SIG-M5 treated with dmso at 0.1 percent for 504 hours (cell line): ENCODE data around the gene HECTD4.
A peak's percentile ranks its signal among the peaks of the same experiment; 100 is the strongest.

Experiments used
- DNase-seq: peaks from one replicate; lab custom pipeline; 2025; ENCODE audit not compliant: unreplicated experiment; lab: John Stamatoyannopoulos, UW

The HECTD4 gene

DNA sequence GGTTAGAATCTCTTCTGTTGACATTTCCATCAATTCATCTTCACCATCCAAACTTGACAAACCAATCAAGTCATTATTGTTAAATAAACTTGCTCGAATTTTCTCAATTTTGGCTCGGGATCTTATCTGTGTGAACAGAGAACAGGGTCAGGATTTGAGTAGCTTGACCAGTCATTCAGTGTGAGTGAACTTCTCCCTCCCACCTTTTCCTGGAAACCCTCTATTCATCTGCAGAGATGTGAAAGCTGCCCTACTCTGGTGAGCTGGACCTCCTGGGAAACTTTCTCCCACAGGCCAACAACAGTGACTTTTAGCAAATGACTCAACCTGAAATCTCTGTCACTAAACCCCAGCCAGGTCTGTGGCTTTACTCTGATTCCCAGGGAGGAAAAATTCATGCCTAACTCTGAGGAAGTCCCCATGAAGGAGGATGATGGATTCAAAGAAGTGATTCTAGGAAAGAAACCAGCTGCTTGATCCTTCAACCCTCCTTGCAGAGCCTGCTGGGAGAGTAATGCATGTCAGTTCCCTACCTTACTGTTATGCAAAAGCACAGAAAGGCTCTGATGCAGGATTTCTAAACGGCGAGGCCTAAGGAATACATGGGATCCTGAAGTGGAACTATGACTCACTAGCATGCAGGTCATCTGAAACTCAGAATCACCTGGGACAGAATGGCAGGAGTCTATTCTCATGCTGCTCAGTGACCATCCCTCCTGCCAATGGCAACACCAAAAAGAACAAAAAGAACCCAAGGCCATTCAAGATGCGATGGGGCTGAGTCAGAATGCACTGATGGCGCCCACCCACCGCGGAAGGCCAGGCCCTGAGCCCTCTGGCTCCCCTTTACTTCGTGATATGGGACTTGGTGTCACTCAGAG is 198.8 kb downstream of the HECTD4 start:
- DNase-seq = no peak

GRCh38 chr12:112182499-112182898 is 199.7 kb downstream of the HECTD4 start:
- DNase-seq = no peak

GRCh38 chr12:112180422-112180821 is 201.8 kb downstream of the HECTD4 start:
- DNase-seq = no peak

- no peak for DNase-seq
Measured at GRCh38 chr12:112179916-112180315, 202.3 kb downstream of the HECTD4 start.

DNA sequence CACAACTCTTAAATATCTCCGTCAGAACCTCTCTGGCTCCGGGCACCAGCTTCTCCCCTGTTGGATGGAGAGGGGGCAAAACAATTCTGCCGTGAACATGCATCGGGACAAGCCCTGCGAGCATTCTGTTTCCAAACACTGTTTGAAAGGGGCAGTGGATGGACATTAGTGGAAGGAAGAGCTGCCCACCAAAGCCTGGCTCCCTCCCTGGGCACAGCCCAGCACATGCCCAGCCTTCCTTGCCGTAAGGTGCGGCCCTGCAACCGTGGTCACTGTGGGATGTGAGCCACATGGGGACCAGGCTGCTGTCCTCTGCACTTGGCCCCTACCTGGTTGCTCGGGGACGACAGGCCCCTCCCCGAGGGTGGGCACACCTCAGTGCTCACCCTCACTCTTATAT is 202.9 kb downstream of the HECTD4 start:
- no peak for DNase-seq

GRCh38 chr12:112178796-112179195 is 203.4 kb downstream of the HECTD4 start:
- DNase-seq = no peak

- DNase-seq = no peak
Measured at GRCh38 chr12:112176321-112177010, 205.8 kb downstream of the HECTD4 start.

DNA sequence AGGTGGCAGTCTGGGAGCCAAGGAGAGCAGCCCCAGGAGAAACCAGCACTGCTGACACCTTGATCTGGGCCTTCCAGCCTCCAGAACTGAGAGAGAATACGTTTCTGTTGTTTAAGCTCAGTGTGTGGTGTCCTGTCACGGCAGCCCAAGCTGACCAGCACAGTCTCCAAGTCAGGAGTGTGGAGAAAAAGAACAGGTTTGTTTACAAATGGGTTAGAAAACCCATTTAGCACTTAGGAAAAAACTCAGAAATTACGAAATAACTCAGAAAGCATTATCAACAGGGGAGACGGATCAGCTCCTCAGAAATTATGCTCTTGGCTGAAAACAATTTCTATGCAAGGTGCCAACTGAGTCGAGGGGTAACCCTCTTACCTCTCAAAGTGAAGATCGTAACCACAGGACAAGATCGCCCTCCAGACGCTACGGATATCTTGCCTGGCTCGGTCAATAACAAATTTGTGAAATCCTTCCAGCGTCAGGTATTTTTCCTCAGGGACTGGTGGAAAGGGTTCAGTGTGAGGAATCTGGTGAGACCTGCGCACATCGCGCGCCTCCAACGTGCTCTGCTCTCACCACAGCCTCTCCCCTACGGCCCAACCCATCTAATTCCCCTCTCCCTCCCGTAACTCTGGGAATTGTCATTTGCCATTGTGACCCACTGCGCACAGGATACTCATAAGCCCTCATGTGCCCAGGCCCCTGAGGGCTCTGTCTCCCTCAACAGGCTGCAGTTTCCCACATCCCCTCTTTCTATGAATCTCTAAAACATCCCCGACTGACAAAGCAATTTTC is 206.7 kb downstream of the HECTD4 start:
- DNase-seq = no peak

DNA sequence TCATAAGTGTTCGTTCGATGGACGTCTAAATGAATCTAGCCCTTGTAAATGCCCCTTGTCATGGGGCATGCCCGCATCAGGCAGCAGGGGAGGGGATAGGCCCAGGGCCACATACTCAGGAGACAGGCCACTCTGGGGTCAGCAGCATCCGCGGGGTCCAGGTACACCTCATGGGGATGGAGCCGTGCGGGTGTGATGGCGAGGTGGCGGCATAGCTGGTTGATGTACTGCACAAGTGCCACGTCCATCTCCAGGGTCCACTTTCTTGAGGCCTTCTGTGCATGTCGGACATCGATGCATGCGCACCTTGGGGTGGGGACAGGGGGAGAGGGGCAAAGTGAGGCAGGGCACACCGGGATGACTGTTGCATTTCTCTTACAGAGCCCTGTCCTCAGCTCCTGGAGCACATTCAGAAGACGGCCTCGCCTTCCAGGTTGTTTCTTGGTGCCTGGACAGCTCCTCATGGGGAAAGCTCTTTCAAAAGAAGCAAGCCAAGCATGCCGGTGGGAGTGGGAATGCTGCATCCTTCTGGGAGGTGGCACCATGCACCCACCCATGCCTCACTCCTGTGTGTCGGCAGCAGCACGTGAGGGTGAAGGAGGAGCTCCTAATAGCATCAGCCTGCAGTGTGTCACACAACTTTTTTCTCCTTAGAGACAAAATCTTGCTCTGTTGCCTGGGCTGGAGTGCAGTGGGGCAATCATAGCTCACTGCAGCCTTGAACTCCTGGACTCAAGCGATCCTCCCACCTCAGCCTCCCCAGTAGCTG is 209.5 kb downstream of the HECTD4 start:
- DNase-seq = no peak

- DNase-seq = no peak
Measured at GRCh38 chr12:112170971-112171596, 211.1 kb downstream of the HECTD4 start.

- DNase-seq = peak; percentile 26
Measured at GRCh38 chr12:112170376-112170775, 211.9 kb downstream of the HECTD4 start.

DNA sequence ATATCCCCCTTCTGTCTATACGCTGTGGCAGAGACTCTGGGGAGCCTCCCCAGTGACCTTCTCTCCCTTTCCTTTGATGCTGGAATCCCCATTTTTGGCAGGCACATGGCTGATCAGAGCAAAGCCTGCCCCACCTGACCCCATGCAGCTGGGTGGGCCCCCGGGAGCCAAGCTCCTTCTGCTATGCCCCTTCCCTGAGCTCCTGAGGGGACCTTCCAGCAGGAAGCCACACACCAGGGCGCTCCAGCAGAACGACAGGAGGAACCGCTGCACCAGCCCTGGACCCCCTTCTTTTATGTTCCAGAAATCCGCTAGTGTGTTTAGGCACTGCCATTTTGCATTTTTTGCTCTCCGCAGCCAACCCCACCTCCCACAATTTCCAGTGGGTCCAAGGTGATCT is 212.3 kb downstream of the HECTD4 start:
- no peak for DNase-seq

DNA sequence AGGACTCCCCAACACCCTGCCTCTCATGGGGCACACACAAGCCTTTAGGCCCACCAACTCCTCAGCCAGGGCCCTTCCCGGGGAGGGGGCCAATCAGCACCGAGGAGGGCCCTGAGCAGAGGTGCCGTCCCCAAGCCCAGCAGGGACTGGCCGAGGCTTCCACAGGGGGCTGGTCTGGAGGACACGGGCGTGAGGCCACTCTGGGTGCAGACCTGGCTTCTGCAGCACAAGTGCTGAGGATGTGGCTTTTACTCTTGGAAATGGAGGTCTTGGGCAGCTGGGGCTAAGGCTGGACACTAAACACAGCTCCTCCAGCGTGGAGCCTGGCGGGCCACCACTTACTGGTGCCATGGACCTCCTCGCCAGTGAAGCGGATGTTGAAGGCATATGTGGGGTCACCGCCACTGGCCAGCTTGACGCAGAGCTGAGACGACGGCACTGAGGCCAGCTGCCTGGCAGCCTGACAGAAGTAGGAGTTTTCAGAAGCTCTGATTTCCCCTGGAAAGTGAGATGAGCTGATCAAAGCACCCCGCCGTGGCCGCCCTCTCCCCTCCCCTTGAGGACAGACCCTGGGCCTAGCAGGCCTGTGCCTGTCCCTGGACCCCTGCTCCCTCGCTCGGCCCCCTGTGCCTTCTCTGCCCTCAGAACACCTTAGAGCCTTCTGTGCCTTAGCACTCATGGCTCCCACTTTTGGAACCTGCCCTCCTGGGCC is 212.9 kb downstream of the HECTD4 start:
- DNase-seq = no peak

GRCh38 chr12:112168561-112168971 is 213.7 kb downstream of the HECTD4 start:
- no peak for DNase-seq

DNA sequence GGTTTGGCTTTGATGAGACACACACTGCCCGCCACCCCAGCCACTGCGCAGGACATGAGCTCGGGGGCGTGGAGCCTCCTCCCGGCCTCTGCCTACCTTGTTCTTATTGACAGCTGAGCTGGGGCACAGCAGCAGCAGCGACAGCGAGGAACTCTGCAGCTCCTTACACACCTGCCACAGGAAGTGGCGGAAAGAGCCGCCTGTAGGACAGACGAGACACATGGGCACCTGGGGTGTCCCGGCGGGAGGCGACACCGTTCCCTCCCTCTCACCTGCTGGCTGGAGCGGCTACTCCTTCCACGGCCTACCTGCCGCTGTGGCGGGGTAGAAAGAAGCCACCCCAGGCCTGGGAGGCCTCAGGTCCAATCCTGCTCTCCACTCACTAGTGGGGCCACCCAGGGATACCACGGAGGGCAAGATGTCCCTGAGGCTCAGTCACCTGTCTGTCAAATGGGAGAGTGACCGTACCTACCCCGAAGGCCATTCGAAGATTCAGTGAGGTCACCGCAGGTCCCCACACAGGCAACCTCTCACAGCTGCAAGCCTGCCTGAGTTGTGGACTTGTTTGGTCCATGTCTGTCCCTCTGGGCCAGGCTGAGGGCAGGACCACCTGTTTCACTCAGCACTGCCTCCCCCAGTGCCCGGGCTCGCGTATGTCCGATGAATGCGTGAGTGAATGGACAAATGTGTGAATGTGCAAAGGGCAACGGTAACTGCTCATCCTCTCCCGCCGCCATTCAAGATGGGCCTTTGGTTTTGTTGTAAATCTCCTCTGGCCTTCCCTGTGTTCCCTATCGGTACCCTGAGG is 214.3 kb downstream of the HECTD4 start:
- no peak for DNase-seq

GRCh38 chr12:112167031-112167461 is 215.2 kb downstream of the HECTD4 start:
- DNase-seq = no peak

GRCh38 chr12:112166051-112167015 is 215.9 kb downstream of the HECTD4 start:
- no peak for DNase-seq

DNA sequence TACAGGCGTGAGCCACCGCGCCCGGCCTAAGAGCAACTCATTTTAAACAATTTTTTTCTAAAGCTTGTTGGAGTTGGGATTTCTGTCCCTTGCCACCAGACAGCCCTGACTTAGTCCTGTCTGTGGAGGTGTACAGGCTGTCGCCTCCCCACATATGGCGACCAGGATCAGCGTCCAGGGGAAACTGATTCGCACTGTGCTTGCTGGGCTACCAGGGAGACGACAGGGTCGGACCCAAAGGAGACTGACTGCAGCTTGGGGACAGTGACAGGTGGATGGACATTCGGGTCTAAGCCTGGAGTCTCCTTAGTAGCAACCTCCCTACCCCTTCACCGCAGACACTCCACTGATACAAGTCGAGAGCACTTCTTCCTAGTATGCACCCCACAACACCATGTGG is 216.6 kb downstream of the HECTD4 start:
- no peak for DNase-seq
